ENCODE results near the gene GLA.

Gene GLA

DNA sequence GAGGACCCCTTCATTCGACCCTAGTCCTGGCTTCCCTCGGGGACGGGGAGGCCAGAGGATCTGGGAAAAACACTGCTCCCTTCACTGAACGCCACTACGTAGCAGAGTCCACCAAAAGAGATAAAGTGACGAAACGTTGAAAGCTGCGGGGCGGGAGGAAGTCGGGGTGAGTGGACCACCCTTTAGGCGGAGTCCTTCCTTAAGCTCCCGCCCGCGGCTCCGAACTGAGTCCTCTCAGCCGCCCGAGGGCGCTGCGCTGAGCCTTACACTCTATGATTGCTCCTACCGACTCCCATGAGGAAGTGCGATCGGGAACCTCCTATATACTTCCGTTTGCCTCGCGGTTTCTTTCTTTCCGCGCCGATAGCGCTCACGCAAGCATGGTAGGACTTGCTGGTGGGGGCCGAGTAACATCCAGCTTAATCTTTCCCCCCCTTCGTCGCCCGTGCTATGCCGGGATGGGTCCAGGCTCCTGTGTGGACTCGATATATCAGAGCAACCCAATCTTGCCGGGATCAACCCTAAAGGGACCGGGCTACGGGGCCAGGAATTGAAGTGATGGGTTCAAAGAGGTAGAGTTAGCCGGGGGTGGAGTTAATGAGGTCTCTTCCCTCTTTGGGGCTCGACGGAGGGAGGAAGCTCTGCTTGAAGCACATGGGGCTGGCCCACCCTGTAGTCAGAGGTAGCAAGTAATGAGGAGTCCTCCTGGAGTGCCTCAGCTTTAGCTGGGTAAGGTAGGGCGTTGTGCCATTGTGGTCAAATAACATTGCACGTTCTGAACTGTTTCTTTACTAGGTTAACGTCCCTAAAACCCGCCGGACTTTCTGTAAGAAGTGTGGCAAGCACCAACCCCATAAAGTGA, 16.8 kb downstream of the GLA start, which contains the start of gene RPL36A:
RPL36A (plus strand) TSS at position 348 of the 862 bp plus-strand sequence; CDS start at position 381, 33 bp downstream.
- intact Hi-C loops (cut with micrococcal nuclease) = loop anchor here (2.0 kb wide), 2 partner anchors 16 to 42 kb away; partner anchors contain the start of genes GLA and TIMM8A
- H3K4me1 Mint-ChIP-seq (ENCODE audit: low read depth) = peaks cover 28% of the 10 kb centered on the region
- no peaks in the 10 kb centered on the region for H3K9me3 Mint-ChIP-seq
- no peaks in the 10 kb centered on the region for H3K27me3 Mint-ChIP-seq
- H3K4me3 Mint-ChIP-seq = peak within 1 kb of the TSS; percentile 91
- peaks cover 53% of the 10 kb centered on the region for H3K36me3 Mint-ChIP-seq (ENCODE audit: low read depth)
- H3K27ac Mint-ChIP-seq = peak within 1 kb of the TSS; percentile 92

DNA sequence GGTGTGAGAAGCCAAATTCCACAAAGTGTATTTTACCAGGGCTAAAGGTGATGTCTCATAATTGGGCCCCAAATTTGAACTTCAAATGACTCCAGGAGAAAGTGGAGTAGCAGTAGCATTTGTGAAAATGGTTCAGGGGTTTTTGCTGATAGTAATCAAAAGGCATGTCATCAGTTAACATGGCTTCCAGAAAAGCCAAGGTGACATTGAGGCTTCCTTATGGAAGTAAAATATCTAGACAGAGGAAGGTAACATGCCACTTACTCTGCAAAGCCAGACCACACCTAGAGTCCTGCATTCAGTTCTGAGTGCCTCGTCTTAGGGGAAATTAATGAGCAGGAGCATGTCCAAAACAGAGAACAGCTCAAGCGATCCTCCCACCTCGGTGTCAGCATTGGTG, 19.1 kb downstream of the GLA start:
- Mint-ChIP-seq H3K4me1 (ENCODE audit: low read depth) (peaks cover 37% of the 10 kb centered on the region), H3K36me3 (ENCODE audit: low read depth) (peaks cover 45% of the 10 kb centered on the region), H3K4me3 (no peak overlapping the region), H3K9me3 (no peaks in the 10 kb centered on the region), H3K27ac (no peak overlapping the region), H3K27me3 (no peaks in the 10 kb centered on the region)
- intact Hi-C loops (cut with micrococcal nuclease) = no loop called here

DNA sequence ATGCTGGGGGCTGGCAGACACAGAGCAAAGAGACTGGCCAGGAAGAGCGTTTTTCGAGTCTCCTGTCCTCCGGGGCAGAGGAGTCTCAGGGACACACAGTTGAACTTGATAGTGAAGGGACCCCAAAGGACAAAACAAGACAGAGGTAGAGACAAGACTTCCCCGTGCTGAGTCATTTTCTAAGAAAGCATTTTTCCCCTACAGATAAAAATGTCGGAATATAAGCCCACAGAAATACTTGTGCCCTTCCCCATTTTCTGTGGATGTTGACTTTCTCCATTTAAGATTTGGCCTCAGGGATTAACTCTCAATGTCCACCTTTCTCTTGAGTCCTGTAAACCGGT, 21.2 kb downstream of the GLA start:
- no peaks in the 10 kb centered on the region for H3K9me3 Mint-ChIP-seq
- no peaks in the 10 kb centered on the region for H3K27me3 Mint-ChIP-seq
- H3K27ac Mint-ChIP-seq = peak overlapping the region; percentile 96
- intact Hi-C loops (cut with micrococcal nuclease) = no loop called here
- H3K4me1 Mint-ChIP-seq (ENCODE audit: low read depth) = peaks cover 28% of the 10 kb centered on the region
- peaks cover 32% of the 10 kb centered on the region for H3K36me3 Mint-ChIP-seq (ENCODE audit: low read depth)
- H3K4me3 Mint-ChIP-seq = peak overlapping the region; percentile 96

DNA sequence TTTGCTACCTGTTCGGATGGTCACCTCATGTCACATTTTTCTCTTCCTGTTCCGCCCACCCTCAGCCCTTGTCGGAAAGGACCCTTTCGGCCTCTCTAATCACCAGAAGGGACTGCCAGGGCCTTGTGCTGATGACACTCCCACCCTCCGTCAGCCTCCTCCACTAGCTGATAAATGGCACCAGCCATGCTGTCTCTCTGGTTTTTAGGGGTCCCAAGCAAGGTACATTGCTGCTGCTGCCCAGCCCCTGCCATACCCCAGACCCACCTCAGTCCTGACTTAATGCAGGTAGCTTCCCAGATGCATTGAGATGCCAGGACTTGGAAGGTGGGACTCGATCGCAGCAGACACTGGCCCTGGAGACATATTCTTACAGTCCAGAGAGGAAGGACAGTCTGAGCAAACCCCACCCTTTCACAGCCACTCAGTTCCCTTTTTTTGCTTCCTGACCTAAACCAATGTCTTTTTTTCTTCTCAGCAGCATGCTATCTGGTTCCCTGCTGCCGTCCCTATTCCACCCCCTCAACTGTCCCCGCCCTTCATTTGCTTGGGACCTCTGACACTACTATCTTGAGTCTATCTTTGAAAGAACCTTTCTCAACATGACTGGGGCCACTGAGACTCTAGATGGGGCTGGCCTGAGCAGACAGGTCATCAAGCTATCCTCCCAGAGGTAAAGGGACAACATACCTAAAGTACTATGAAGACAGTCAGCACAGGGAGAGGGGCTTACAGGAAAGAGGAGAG, 21.8 kb downstream of the GLA start, which contains the start of gene BTK:
BTK (minus strand) TSS at position 397 of the 747 bp plus-strand sequence. CDS start 10,907 bp downstream, outside the sequence.
- peaks cover 27% of the 10 kb centered on the region for H3K36me3 Mint-ChIP-seq (ENCODE audit: low read depth)

DNA sequence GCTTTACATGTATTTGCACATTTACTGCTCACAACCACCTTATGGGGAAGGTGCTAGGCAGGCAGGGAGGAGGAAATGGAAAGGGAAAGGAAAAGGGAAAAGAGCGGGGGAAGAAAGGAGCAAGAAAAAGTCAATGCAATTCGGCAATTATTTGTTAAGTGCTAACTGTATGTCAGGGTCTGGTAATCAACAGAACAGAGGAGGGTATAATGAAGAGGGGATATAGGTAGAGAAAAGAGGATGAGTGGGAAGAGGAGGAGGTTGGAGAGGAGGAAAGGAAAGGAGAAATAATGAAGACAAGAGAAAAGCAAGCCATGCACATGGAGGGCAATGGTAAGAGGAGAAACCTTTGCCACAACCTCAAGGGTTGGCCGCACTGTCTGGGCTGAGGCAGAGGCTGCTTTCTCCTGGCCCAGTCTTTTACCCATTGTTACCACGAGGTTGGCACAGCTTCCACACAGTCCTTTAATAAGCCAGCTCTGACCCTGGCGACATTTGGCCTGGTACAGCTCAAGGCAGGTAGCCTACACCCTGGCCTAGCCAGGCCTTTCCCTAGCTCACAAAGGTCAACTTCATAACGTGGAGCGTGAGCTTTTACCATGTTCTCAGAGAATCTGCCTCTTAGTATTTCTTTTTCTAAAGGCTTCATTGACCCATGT, 22.6 kb downstream of the GLA start:
- peaks cover 27% of the 10 kb centered on the region for H3K4me1 Mint-ChIP-seq (ENCODE audit: low read depth)
- H3K36me3 Mint-ChIP-seq (ENCODE audit: low read depth) = peaks cover 24% of the 10 kb centered on the region
- peak overlapping the region; percentile 96 for H3K27ac Mint-ChIP-seq
- H3K27me3 Mint-ChIP-seq = no peaks in the 10 kb centered on the region
- intact Hi-C loops (cut with micrococcal nuclease) = no loop called here
- H3K9me3 Mint-ChIP-seq = no peaks in the 10 kb centered on the region
- H3K4me3 Mint-ChIP-seq = peak overlapping the region; percentile 96

More for the DNA sequence above, 21.8 kb downstream of the GLA start, which contains the start of gene BTK:
- Mint-ChIP-seq H3K27ac (peak within 1 kb of the TSS; percentile 96), H3K4me1 (ENCODE audit: low read depth) (peaks cover 27% of the 10 kb centered on the region), H3K9me3 (no peaks in the 10 kb centered on the region), H3K4me3 (peak within 1 kb of the TSS; percentile 96), H3K27me3 (no peaks in the 10 kb centered on the region)
- intact Hi-C loops (cut with micrococcal nuclease) = no loop called here

DNA sequence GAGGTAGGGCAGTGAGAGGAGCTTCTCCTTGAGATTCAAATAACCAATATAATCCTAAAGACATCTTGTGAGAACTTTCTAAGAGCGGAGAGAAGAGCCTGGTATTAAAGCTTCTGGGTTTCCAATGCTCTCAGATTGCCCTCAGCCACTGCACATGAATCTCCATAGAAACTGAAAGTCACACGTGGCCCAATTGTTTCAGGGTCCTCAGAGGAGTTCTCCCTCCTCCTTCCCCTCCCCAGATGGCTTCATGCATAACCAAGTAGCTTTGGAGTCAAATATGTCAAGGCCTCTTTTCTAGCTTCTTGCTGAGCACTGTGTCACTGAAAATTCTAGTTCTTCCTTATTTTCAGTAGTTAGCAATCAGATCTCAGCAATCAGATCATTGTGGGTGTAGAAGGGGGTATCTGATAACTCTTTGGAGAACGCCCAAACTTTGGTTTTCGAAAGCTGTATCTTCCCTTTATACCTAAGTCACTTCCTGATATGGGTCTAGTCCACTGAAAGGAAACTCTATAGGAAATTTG, 24.0 kb downstream of the GLA start:
- intact Hi-C loops (cut with micrococcal nuclease) = no loop called here
- Mint-ChIP-seq H3K4me3 (peak overlapping the region; percentile 70), H3K9me3 (no peaks in the 10 kb centered on the region), H3K27me3 (no peaks in the 10 kb centered on the region), H3K36me3 (ENCODE audit: low read depth) (peaks cover 33% of the 10 kb centered on the region), H3K4me1 (ENCODE audit: low read depth) (peaks cover 35% of the 10 kb centered on the region), H3K27ac (peak overlapping the region; percentile 96)

DNA sequence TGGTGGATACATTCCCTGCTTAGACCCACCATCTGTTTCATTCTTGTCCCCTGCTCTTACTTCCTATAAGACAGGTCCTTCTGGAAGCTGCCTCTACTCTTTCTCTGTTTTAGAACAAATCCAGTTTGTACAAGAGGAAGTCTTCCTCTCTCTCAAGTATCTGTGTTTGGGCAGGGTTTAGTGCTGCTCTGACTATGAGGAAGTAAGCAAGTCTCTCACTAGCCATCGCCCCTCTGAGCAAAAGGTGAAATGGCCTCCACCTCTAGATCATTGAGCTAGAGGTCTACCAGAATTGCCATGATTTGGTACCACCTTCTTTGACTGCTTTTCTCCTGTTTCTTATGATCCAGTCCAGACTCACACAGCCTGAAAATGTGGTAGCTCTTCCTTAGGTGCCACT, 30.2 kb downstream of the GLA start:
- Mint-ChIP-seq H3K36me3 (ENCODE audit: low read depth) (peaks cover 25% of the 10 kb centered on the region), H3K4me1 (ENCODE audit: low read depth) (peaks cover 23% of the 10 kb centered on the region), H3K27ac (no peak overlapping the region), H3K4me3 (peak overlapping the region; percentile 9), H3K27me3 (no peaks in the 10 kb centered on the region), H3K9me3 (no peaks in the 10 kb centered on the region)
- intact Hi-C loops (cut with micrococcal nuclease) = no loop called here

DNA sequence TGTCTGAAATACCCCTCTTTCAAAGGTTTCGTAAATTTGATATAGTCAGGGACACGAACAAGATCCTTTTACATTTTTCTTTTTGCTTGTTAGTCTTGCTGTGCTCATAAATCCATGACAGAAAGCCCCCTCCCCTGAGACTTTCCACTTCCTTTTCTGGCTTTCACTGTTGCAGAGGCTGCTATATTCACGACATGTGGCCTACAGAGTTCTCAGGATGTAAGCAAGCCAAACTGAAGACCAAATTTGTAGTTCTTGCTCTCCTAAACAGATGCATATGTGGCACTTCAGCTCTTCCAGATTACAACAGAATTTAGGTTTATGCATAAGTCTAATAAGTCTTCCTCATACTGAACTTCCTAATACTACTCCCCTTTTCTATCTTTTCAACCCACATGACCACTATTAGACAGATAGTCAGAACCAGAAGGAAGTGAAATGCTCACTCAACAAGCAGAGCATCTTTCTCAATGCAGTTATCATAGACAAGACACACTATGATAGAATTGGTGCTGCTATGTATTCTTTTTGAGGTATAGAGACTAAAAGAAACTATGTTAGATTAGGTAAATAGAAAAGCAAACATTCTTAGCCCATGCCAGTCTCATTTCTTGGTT, 36.7 kb downstream of the GLA start:
- Mint-ChIP-seq H3K27ac (no peak overlapping the region), H3K4me3 (peak overlapping the region; percentile 13), H3K27me3 (no peaks in the 10 kb centered on the region), H3K36me3 (ENCODE audit: low read depth) (peaks cover 66% of the 10 kb centered on the region), H3K9me3 (no peaks in the 10 kb centered on the region), H3K4me1 (ENCODE audit: low read depth) (peaks cover 17% of the 10 kb centered on the region)
- intact Hi-C loops (cut with micrococcal nuclease) = no loop called here

DNA sequence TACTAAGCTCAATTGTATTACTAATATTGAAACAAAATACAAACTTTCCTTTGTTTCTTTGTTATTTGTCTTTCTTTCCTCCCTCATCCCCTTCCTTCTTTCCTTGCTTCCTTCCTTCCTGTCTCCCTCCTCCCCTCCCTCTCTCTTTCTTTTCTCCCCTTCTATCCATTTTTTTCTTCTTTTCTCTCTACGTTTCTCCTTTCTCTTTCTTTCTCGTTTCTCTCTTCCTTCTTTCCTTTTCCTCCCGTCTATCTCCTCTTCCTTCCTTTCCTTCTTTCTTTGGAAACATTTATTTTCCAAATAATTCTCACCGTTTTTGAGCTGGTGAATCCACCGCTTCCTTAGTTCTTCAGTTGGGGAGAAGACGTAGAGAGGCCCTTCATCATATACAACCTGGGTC, 38.0 kb downstream of the GLA start:
- Mint-ChIP-seq H3K9me3 (no peaks in the 10 kb centered on the region), H3K4me3 (no peak overlapping the region), H3K27me3 (no peaks in the 10 kb centered on the region), H3K27ac (peak overlapping the region; percentile 44), H3K4me1 (ENCODE audit: low read depth) (peaks cover 11% of the 10 kb centered on the region), H3K36me3 (ENCODE audit: low read depth) (peaks cover 63% of the 10 kb centered on the region)
- intact Hi-C loops (cut with micrococcal nuclease) = no loop called here

DNA sequence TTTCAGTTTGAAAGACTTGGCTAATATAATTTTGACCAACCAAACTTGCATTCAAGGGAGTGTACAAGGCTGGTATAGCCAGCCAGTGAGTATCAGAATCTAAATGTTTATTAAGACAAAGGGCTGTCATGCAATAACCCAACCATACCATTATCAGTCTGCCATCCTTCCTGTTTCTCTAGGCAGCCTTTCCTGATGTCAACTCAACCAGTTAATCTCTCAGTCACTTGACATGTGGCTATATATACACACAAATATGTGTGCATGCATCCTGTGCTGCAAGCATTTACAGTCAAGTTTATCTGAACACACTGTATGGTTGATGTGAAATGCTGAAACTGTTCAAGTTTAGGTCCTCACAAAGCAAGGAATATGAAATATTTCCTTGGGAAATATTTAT, 38.9 kb downstream of the GLA start:
- Mint-ChIP-seq H3K36me3 (ENCODE audit: low read depth) (peaks cover 66% of the 10 kb centered on the region), H3K9me3 (no peaks in the 10 kb centered on the region), H3K4me1 (ENCODE audit: low read depth) (peaks cover 11% of the 10 kb centered on the region), H3K27ac (no peak overlapping the region), H3K27me3 (no peaks in the 10 kb centered on the region), H3K4me3 (no peak overlapping the region)
- intact Hi-C loops (cut with micrococcal nuclease) = no loop called here

DNA sequence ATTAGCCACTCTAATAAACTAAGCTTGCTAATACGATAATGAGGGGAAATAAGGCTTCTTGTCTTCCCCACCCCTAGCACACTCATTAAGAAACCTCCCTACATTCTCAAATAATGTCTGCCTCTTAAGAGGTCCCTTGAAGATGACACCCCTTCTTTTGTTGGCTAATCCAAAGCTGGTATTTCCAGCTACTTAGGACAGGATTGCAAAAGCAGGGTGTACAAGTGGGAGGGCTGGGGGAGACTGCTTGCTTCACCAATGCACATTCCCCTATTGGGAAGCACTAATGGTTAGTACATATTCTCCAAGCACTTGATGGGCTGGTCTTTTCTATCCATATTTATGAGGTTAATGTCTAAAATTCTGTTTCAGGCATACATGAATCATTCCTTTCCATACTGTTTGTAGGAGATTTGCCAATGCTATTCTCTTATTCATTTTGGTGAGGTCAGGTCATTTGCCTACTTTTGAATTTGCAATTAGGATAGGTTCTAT, 42.4 kb downstream of the GLA start:
- peaks cover 5% of the 10 kb centered on the region for H3K4me1 Mint-ChIP-seq (ENCODE audit: low read depth)
- no peak overlapping the region for H3K27ac Mint-ChIP-seq
- H3K4me3 Mint-ChIP-seq = no peak overlapping the region
- no peaks in the 10 kb centered on the region for H3K9me3 Mint-ChIP-seq
- H3K36me3 Mint-ChIP-seq (ENCODE audit: low read depth) = peaks cover 83% of the 10 kb centered on the region
- no peaks in the 10 kb centered on the region for H3K27me3 Mint-ChIP-seq
- intact Hi-C loops (cut with micrococcal nuclease) = no loop called here

DNA sequence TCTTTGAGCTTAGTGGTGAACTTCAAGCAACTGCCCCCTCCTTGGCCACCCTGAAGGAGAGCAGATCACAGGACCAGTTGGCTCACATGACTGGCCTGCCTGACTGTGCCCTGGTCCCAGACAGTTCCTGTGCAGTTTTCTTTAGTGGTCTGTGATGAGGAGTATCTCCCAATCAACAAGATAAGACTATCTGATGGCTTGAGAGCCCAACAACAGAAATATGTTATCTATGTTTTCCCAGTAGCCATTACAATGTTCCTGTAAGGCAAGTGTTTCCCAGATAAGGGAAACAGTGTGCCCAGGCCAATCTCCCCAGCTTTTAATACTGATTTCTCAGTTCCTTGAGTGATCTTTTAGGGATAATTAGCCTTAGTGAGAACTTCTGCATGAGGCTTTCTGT, 45.0 kb downstream of the GLA start:
- H3K36me3 Mint-ChIP-seq (ENCODE audit: low read depth) = peaks cover 90% of the 10 kb centered on the region
- H3K27ac Mint-ChIP-seq = no peak overlapping the region
- H3K4me3 Mint-ChIP-seq = no peak overlapping the region
- H3K4me1 Mint-ChIP-seq (ENCODE audit: low read depth) = no peaks in the 10 kb centered on the region
- intact Hi-C loops (cut with micrococcal nuclease) = no loop called here
- no peaks in the 10 kb centered on the region for H3K9me3 Mint-ChIP-seq
- no peaks in the 10 kb centered on the region for H3K27me3 Mint-ChIP-seq

DNA sequence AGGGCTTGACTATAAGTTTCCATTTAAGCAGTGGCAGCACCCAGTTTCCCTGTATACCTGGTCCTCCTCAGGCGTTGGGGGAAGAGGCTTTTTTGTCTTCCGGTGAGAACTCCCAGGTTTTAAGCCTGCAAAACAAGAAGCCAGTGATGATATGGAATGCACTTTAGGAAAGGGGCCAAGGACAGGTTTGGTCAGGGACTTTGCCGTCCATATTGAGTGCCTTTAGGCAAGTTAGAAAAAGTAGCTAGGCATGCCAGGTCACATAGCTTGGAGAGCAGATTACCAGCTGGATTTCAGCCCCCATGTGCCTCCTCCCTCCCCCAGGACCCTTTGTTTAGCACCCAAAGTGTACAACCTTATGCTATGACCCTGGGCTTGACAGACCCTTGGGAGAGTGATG, 45.6 kb downstream of the GLA start:
- Mint-ChIP-seq H3K27me3 (no peaks in the 10 kb centered on the region), H3K36me3 (ENCODE audit: low read depth) (peaks cover 90% of the 10 kb centered on the region), H3K9me3 (no peaks in the 10 kb centered on the region), H3K4me3 (no peak overlapping the region), H3K27ac (no peak overlapping the region), H3K4me1 (ENCODE audit: low read depth) (no peaks in the 10 kb centered on the region)
- intact Hi-C loops (cut with micrococcal nuclease) = no loop called here

All from dendritic cell treated with granulocyte-macrophage colony-stimulating factor and Interleukin-4, amounts not matched to agents 40 ng/mL and 50 ng/mL, for 4 days (primary cell).